Right renal pelvis (tissue), 4 donors: Measurements from ENCODE around the gene RNLS. TPM values are rescaled to one million over a fixed set of nuclear protein-coding genes. Genes with fewer than 3 reads are reported as not detected.

Experiments used
- DNase-seq, 4 donors: peaks; one replicate each; pipeline ENCODE4 v3.0.0-alpha.2; 2013; ENCODE audit warnings: low read depth in 4 of 4, low spot score in 3 of 4, missing footprints in 1 of 4
- polyA plus RNA-seq, 4 donors: library from polyadenylated mRNA; unstranded; fragments of 120-200 nt; gene quantifications; one replicate each; pipeline ENCODE4 v1.2.1, GENCODE V29; 2013; ENCODE audit not compliant: insufficient read length in 4 of 4

The RNLS gene
- polyA plus RNA-seq, 4 donors: 16.7 to 18.8 (median 17.8) TPM

DNA sequence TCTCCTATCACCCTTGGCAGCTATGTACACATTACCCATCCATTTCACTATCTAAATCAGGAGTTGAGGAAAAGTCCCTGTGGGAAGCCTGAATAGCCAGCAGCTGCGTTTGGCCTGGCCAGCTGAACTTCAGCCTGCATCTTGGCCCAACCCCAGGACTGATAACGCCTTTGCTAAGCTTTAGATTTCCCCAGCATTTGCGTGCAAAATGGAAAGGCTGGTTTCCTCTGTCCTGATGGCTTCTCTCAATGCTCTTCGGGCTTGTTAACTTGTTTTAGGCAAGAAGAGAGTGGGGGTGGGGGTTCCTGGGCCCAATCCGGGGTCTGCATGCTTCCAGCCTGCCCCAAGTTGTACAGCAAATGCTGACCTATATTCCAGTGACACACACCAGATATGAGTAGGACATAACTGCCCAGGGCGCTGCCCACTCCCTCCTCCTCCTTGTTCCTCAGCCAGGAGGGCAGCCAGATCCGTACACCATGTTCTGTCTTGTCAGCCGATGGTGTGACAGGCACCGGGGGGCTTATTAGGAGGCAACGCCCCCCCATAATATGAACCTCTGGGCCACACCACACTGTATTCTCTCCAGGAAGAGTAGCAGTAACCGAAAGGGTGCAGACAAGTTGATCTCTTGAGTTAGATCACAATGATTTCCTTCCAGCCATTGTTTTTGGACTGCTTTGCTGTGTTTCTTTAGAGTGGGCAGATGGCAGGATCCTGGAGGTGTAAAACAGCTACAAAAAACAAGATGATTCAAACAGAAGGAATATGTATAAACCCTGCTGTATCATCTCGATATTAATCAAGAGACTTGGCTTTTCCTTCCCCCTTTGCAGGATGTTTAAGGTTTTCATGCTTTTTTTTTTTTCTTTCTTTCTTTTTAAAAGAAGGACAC is 339.0 kb downstream of the RNLS start:
- peak in 1 of 4 donors; percentile 31 for DNase-seq

DNA sequence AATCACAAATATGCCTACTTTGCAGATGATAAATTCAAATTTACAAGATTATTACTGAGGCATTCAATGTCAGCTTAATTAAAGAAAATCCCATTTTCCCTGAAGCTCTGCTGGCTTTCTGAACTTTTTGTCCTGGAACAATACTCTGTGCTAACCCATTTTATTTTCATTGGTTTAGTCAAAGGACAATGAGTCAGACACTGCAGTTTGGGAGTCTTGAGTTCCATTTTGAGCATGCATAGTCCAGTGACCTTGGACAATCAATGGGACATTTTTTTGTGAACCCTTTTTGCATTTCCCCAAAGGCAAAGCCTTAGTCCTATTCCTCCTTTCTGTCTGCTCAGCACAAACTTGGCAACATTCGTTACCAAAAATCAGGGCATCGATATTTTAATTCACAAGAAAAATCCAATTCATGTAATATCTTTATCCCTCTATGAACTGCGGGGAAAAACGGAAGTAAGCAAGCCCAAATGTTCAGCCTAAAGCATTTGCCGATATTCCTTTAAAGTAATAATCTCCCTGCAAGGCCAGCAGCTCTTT is 339.8 kb downstream of the RNLS start:
- no peak for DNase-seq

DNA sequence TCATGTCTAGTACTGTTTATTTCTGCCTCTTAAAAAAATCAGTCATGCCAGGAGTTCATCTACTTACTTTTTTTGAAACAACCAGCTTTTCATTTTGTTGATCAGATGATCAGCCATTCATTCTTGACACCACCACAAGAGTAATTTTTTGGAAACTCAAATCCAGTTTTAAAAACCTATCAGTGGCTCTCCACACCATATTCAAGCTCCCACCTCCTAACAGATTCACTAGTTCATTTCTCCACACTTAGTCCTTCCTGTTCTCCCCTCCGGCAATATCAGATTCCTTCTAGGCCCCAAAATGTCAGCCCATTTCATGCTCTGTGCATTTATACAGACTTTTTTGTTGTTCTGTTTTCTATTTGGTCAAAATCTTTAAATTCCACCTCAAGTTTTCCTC is 341.6 kb downstream of the RNLS start:
- DNase-seq: no peak

DNA sequence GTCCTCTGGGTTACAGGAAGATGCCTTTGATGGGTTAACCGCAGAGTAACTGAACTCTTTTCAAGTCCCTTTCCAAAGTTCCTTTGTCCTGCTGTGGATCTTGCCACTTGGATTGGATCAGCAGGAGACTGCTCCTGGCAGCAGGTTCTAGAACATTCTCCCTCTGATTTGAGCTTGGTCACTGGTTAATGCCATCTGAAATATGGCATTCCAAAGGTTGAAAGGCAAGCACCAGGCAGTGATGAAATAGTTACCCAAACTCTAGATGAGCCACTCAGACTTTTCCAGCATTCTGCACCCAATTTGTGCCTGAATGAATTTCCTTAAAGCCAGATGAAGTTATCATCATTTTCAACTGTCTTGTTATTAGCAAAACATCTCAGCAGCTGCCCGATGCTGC is 343.9 kb downstream of the RNLS start:
- no peak for DNase-seq

DNA sequence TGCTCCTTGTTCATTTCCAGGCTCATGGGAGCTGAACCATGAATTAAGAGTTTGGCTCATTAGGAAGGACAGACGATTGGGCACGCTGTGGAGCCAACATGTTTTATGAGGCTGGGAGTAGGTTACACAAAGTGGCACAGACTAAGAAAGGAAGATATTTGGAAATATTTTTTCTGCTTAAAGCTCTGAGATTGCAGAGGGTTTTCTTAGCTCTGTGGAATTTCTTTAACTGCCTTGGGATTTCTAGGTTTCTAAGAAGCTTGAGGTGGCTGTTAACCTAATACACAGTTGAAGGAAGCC is 344.6 kb downstream of the RNLS start:
- DNase-seq: no peak

DNA sequence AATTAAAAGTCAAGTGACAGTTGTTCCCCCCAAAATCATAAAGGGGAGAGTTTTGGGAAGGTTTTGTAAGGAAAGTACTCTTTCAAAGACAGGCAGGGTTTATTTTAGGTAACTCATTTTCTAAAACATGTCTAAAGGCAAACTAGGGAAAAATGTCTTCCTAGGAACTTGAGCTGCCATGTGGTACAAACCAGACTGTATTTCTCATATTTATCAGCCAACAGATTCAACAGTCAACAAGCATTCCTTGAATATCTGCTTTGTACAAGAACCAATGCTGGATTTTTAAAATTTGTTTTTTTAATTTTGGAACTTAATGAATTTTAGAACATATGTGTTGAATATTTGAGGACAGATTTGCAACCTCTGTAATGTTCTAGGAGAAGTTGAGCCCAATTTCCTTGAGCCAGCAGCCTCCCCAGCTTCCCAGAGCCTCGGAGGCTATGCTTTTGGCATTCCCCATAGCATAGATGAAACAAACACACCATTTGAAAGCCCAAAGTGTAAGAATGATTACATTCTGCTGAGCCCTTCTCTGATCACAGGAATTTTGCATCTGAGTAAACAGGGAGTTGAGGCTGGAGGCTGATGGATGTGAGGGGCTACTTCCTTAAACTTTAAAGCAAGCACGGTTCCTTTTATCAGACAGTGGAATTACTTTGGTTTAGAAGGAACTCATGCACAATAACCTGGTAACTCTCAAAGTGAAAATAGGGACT is 345.1 kb downstream of the RNLS start:
- no peak for DNase-seq

DNA sequence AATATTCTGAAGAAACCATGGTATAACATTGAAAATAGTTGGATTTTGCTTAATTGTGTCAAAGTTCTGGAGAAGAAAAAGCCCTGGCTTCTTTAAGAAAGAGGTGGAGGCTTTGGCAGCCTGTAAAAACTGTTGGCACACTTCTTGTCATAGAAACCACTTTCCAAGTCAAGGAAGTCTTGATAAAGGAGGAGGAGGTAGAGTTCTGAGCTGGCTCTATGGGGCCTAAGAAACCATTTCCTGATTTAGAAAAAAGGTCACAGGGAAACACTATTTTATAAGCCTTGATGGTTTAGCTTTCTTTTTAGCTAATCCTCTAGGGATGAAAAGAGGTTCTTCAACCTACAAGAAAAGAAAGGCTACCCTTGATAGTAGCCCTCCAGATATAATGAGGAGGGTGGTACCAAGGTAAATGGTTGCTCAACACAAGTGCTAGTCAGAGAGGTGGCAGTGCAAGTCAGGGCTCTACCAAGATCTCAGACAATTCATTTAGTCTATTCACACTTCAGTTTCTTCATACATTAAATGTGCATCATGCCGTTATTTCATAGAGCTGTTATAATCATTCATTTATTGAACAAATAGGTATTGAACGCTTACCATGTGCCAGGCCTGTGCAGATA is 346.9 kb downstream of the RNLS start:
- no peak for DNase-seq

DNA sequence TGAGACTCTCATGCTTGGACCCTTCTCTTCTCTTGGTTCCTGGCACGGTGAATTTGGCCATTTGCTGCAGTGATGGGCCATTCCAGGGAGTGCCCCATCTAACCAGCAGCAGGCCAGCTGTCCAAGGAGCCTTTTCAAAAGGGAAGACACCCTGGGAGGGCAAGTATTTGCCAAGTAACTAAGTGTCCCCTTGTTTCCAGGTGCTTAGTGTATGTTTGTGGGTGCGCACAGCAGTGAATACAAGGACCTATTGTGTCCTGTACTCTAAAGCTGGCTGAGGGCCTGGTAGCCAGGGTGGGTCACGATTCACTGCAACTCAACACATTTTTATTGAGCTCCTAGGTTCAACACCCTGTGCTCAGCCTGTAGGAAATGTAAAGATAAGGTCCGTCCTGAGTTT is 348.8 kb downstream of the RNLS start:
- no peak for DNase-seq

DNA sequence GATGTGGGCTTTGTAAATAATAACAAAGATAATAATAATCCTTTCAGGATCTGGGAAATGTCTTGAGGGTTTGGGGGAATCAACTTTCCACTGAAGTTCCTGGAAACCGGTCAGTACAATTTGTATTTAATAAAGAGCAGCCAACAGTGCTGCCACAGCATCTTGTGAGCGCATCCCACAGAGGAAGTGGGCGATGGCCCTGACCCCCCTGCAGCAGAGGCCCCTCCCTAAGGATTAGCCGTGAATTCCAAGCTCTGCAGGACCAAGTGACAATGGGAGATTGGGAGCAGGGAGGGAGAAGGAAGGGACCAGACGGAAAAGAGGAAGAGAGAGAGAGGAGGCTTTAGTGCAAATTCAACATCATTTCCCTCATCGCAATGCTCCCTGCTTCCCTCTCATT is 349.2 kb downstream of the RNLS start:
- no peak for DNase-seq

DNA sequence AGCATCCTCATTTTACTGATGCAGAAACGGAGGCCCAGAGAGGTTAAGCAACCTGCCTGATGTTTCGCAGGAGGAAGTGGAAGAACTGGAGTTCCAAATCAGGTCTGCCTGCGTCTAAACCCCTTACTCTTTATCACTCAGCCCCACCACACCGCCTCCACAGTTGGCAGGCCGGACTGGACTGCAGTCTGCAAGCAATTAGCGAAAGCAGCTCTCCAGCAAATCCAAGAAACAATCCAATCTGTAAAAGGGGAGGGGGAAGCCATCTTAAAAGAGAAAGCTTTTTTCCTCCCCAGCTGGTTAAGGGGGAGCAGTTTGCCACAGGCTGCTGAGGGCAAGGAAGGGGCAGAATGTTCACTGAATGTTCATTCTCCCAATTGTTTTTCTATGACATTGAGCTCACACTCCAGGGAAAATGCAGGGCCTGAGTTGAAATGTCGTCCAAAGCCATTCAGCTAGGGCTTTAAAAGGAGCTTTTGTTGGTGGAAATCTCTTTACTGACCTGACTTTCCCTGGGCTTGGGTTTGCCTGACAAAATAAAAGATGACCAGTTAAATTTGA is 350.1 kb downstream of the RNLS start:
- DNase-seq: no peak

DNA sequence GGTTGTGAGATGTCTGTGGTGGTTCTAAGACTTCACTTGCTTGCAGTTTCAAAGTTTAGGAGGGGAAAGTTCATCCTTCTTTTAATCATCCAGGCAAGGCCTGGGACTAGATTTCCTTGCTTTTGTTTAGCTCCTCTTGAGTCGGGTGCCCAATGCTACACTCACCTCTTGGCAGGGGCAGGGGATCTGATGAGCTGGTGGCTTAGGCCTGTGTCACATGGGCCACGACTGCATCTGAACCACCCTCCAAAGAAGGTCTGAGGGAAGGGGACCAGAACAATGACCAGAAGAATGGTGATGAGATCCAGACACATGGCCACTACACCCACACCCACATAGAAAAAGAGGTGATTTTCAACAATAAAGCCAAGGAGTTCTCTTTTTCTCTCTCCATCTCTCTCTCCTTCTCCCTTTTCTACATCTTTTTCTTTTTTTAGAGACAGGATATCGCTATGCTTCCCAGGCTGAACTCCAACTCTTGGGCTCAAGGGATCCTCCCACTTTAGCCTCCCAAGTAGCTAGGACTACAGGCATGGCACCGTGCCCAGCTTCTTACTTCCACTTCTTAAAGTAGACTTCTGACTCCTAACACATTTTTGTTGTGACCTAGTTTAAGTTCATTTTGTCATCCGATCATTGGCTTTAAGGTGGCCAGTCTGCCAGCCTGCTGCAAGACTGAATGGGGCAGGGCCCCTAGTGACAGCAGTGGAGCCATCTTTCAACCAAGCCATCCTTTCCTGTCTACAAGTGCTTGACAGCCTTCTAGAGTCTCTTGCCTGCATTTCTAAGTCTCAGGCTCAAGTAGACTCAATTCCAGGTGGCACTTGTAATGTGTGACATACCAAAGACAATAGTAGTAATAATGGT is 350.9 kb downstream of the RNLS start:
- DNase-seq: no peak

DNA sequence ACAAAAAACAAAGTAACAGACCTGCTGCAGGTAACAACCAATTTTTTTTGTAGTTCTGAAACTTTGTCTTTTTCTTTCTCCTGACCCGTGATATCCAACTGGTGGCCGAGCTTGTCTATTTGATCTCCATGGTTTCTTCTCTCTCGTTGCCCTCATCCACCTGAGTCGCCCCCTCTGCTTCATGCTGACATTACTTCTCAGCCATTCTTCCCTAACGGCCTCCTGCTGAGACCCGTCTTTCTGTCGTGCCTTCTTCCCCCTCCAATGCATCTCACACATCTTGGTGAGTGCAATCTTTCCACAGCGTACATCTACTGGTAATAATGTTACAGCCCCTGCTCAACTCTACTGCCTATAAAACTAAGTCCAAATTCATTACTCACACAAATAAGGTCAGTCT is 352.9 kb downstream of the RNLS start:
- DNase-seq: no peak

DNA sequence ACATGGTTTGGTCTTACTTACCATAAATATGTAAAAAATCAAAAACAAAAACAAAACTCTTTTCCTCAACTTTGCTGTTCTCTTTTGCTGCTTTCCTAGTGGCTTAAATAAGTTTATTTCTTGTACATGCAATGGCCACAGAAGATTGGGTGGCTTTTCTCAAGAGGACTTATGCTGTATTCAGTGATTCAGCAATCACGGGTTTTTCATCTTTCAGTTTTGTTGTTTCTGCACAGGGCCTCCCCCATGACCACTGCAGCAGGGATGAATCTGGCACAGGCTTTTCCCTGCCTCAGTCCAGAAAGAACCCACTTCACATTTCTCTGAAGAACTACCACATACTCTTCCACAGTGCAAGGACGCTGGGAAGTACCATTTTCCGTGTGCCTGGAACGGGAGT is 355.0 kb downstream of the RNLS start:
- DNase-seq: no peak

DNA sequence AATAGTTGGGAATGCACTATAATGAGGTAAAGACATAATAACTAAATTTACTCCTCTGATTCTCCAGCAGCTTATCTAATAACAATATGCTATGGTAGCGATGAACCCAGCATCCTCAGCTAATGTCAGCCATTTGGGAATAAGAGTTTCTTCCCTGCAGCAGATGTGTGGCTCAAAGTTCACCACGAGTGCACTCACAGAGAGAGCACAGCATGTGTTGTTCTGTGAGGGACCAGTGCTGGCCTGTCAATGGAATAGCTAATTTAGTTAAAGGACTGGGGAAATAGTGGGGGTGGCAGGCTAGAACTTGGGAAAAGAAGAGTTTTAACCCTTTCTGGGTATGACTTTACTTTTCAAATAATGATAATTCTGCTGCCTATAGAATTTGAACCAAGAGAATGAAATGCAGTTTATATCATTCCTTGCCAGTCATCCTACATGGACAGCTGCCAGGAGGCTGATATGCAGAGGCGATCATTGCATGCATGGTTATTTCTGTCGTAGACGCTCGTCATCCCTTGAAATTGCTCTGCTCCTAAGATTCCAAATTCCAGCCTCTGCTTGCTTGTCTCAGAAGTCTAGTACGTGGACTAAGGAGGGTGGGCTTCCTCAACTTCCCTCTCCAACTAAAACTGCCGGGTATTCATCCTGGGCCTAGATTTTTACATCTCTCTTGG is 355.6 kb downstream of the RNLS start:
- DNase-seq: no peak

DNA sequence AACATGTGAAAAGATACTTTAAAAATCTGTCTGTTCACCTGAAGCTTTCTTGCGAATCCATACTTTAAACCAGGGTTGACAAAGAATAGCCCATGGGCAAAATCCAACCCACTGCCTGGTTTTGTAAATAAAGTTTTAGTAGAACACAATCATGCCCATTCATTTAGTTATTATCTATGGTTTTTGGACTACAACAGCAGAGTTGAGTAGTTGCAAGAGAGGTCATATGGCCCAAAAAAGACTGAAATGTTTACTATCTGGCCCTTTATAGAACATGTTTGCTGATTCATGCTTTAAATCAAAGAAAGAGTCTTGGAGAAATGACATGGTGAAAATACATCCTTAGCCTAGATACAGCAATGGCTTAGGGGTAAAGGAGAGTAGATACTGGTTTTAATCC is 356.2 kb downstream of the RNLS start:
- DNase-seq: no peak

DNA sequence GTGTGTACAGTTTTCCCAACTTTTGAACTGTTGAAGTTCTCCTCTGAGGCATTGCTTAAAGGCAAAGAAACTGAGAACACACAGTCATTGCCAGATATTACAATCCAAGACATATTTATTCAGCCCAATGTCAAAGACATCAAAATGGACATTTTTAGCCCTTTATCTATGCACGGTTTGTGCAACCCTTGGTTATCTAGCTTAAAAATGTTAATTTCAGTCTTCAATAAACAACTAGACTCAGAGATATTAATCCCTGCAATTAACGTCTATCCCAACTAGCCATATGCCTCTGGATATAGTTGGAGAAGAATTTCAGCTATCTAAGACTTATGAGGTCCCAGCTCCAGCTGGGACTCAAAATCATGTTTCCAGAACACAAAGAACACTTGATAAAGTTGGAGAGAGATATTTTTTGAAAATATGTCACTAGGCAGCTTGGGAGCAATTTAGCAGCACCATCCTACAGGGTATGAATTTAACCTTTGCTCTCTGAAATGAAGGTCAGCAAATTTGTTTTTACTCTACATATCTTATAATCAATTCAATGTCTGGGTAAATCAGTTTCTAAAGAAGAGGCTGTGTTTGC is 357.0 kb downstream of the RNLS start:
- no peak for DNase-seq
